Lung (tissue), 12 donors: ENCODE results near the gene VKORC1. TPM values are rescaled to one million over a fixed set of nuclear protein-coding genes. Genes with fewer than 3 reads are reported as not detected.

ENCODE experiments used
- ATAC-seq: fragments of 200-7000 bp; cut with Tn5 transposase; one replicate; pipeline ENCODE4 v1.9.1; 2020; ENCODE audit warnings: moderate number of reproducible peaks; ENCODE audit not compliant: insufficient read depth, low FRiP score
- DNase-seq, 3 donors: peaks; one replicate each; pipeline ENCODE4 v3.0.0-alpha.2; 2013 to 2017
- H3K27ac ChIP-seq, 2 donors: one replicate each; pipeline ENCODE4 v1.5.1; 2013; ENCODE audit warnings: mild to moderate bottlenecking in 2 of 2, moderate library complexity in 2 of 2, control low read depth in 1 of 2, inconsistent platforms in 1 of 2, low read depth in 1 of 2, low read length in 1 of 2
- H3K27me3 ChIP-seq, 3 donors: one replicate each; pipeline ENCODE4 v1.5.1; 2013; ENCODE audit warnings: low read length in 2 of 3; ENCODE audit not compliant: control insufficient read depth in 3 of 3, insufficient read depth in 3 of 3
- H3K36me3 ChIP-seq, 4 donors: one replicate each; pipeline ENCODE4 v1.5.1; 2013; ENCODE audit warnings: low read length in 4 of 4, mild to moderate bottlenecking in 1 of 4, moderate library complexity in 1 of 4; ENCODE audit not compliant: control insufficient read depth in 4 of 4, insufficient read depth in 4 of 4
- H3K4me1 ChIP-seq, 5 donors: one replicate each; pipeline ENCODE4 v1.5.1; 2013; ENCODE audit warnings: low read length in 5 of 5, mild to moderate bottlenecking in 2 of 5, moderate library complexity in 1 of 5; ENCODE audit not compliant: control insufficient read depth in 5 of 5, insufficient read depth in 5 of 5
- H3K4me3 ChIP-seq: one replicate; pipeline ENCODE4 v1.5.1; 2013; ENCODE audit warnings: mild to moderate bottlenecking, control low read depth, moderate library complexity
- H3K9ac ChIP-seq, 2 donors: one replicate each; pipeline ENCODE4 v1.5.1; 2013; ENCODE audit warnings: low read length in 2 of 2, control low read depth in 1 of 2; ENCODE audit not compliant: insufficient read depth in 1 of 2
- H3K9me3 ChIP-seq, 4 donors: one replicate each; pipeline ENCODE4 v1.5.1; 2013; ENCODE audit warnings: low read length in 3 of 4, mild to moderate bottlenecking in 1 of 4, moderate library complexity in 1 of 4; ENCODE audit not compliant: control insufficient read depth in 4 of 4, insufficient read depth in 3 of 4
- WGBS, 2 donors: extraction: QIAGEN DNeasy Blood & Tissue Kit; methylation state at CpG; one replicate each; pipeline ENCODE4 v1.1.7; 2013; 5-methylcytosine and 5-hydroxymethylcytosine counted together
- polyA plus RNA-seq, 2 donors: library from polyadenylated mRNA; stranded (reverse); fragments of 200-250 nt; gene quantifications; one replicate each; pipeline ENCODE4 v1.2.1, GENCODE V29; 2013
- total RNA-seq, 2 donors: library from RNA; depleted of rRNA in 1 of 2; stranded (reverse); fragments of >200 nt in 1 of 2; gene quantifications; one replicate each; pipeline ENCODE4 v1.2.1, GENCODE V29; 2014 to 2021
- TF ChIP-seq, protein P1 (sequence below): IDR thresholded peaks from 2 replicates; pipeline ENCODE4 v1.5.1; 2012; ENCODE audit warnings: mild to moderate bottlenecking; ENCODE audit errors: control extremely low read depth, extremely low read depth
- donor health status: control.
- donor health status: control.
- donor health status: Bipolar disorder and iron deficiency.
- donor health status: healthy.
- donor health status: DM: yes; HTN: yes; CAD: no.

Gene VKORC1
- total and polyA plus RNA-seq, 4 donors, result 49.4 to 118 (median 70.5) TPM

- Histone ChIP-seq H3K36me3 (peaks cover 9 to 66% (median 34%) of the 10 kb centered on the region in 4 donors), H3K27ac (no peak overlapping the region), H3K4me1 (peaks cover 0 to 3% (median 0%) of the 10 kb centered on the region in 5 donors), H3K27me3 (no peaks in the 10 kb centered on the region), H3K9me3 (no peaks in the 10 kb centered on the region), H3K4me3 (no peak overlapping the region), H3K9ac (no peak overlapping the region)
- DNase-seq (no peak), ATAC-seq (no peak)
- 83 to 84% methylated on average over 26 of the region's 26 CpGs for WGBS, 2 donors
- TF ChIP-seq, protein P1, sequence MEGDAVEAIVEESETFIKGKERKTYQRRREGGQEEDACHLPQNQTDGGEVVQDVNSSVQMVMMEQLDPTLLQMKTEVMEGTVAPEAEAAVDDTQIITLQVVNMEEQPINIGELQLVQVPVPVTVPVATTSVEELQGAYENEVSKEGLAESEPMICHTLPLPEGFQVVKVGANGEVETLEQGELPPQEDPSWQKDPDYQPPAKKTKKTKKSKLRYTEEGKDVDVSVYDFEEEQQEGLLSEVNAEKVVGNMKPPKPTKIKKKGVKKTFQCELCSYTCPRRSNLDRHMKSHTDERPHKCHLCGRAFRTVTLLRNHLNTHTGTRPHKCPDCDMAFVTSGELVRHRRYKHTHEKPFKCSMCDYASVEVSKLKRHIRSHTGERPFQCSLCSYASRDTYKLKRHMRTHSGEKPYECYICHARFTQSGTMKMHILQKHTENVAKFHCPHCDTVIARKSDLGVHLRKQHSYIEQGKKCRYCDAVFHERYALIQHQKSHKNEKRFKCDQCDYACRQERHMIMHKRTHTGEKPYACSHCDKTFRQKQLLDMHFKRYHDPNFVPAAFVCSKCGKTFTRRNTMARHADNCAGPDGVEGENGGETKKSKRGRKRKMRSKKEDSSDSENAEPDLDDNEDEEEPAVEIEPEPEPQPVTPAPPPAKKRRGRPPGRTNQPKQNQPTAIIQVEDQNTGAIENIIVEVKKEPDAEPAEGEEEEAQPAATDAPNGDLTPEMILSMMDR, result no peak
Observed at GRCh38 chr16:31081428-31082351, 12.9 kb downstream of the VKORC1 start.

DNA sequence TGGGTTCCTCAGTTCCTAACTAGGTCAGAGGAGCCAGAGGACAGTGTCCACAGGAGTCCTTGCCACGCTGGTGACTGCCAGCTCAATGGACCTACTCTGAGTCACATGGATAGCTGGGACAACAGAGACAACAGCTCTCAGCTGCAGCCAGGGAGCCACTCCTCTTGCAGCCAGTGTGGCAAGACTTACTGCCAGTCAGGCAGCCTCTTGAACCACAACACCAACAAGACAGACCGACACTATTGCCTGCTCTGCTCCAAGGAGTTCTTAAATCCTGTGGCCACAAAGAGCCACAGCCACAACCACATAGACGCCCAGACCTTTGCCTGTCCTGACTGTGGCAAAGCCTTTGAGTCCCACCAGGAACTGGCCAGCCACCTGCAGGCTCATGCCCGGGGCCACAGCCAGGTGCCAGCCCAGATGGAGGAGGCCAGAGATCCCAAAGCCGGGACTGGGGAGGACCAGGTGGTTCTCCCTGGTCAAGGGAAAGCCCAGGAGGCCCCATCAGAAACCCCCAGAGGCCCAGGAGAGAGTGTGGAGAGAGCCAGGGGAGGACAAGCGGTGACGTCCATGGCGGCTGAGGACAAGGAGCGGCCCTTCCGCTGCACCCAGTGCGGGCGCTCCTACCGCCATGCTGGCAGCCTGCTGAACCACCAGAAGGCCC lies 13.7 kb downstream of the VKORC1 start:
- H3K36me3 ChIP-seq, result peaks cover 9 to 73% (median 37%) of the 10 kb centered on the region in 4 donors
- TF ChIP-seq, protein P1, result no peak
- WGBS, 2 donors, result 91 to 92% methylated on average over 13 of the region's 13 CpGs

DNA sequence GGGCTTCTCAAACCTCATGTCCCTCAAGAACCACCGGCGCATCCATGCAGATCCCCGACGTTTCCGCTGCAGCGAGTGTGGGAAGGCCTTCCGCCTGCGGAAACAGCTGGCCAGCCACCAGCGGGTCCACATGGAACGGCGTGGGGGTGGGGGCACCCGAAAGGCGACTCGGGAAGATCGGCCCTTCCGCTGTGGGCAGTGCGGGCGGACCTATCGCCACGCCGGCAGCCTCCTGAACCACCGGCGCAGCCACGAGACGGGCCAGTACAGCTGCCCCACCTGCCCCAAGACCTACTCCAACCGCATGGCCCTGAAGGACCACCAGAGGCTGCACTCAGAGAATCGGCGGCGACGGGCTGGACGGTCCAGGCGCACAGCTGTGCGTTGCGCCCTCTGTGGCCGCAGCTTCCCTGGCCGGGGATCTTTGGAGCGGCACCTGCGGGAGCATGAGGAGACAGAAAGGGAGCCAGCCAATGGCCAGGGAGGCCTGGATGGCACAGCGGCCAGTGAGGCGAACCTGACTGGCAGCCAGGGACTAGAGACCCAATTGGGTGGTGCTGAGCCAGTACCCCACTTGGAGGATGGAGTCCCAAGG lies 14.5 kb downstream of the VKORC1 start:
- TF ChIP-seq, protein P1, result no peak
- no peak overlapping the region for H3K27ac ChIP-seq
- H3K27me3 ChIP-seq, result no peaks in the 10 kb centered on the region
- DNase-seq, result no peak
- no peak for ATAC-seq
- no peak overlapping the region for H3K9ac ChIP-seq
- peaks cover 9 to 73% (median 37%) of the 10 kb centered on the region in 4 donors for H3K36me3 ChIP-seq
- H3K4me1 ChIP-seq, result peaks cover 0 to 5% (median under 1%) of the 10 kb centered on the region in 5 donors
- 96 to 98% methylated on average over 40 of the region's 40 CpGs for WGBS, 2 donors
- no peak overlapping the region for H3K4me3 ChIP-seq
- no peaks in the 10 kb centered on the region for H3K9me3 ChIP-seq

More for the DNA sequence above, 13.7 kb downstream of the VKORC1 start:
- Histone ChIP-seq H3K9ac (no peak overlapping the region), H3K9me3 (no peaks in the 10 kb centered on the region), H3K27ac (no peak overlapping the region), H3K27me3 (no peaks in the 10 kb centered on the region), H3K4me1 (peaks cover 0 to 5% (median 0%) of the 10 kb centered on the region in 5 donors), H3K4me3 (no peak overlapping the region)
- ATAC-seq (no peak), DNase-seq (no peak)
